HG03196 (cell line): ENCODE data around the gene WTIP.

Experiments
- ATAC-seq: cut with Tn5 transposase; IDR thresholded peaks from one replicate; pipeline ENCODE4 v1.9.1; 2021; ENCODE audit not compliant: unreplicated experiment

WTIP gene

GRCh38 chr19:34559045-34559444 is 77.5 kb downstream of the WTIP start:
- no peak for ATAC-seq

DNA sequence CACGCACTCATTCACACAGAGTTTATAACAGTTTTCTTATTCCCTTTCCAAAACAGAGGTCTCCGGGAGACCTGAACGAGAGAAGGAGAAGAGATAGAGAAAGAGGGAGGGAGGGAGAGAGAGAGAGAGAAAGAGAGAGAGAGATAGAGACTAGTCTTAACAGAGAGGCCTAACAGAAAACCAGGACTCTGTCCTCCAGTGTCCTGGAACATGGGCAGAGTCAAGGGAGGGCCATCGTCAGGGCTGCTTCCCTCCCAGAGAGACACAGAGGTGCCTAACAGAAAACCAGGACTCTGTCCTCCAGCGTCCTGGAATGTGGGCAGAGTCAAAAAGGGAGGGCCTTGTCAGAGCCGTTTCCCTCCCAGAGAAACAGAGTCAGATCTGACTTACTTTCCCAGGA is 78.7 kb downstream of the WTIP start:
- no peak for ATAC-seq
